DMS114 treated with DMSO at 0.1 percent for 48 hours (cell line): ENCODE measurements around the gene SMYD3.

Source experiments
- DNase-seq: peaks from one replicate; lab custom pipeline; 2025; ENCODE audit not compliant: unreplicated experiment; lab: John Stamatoyannopoulos, UW

The SMYD3 gene

DNA sequence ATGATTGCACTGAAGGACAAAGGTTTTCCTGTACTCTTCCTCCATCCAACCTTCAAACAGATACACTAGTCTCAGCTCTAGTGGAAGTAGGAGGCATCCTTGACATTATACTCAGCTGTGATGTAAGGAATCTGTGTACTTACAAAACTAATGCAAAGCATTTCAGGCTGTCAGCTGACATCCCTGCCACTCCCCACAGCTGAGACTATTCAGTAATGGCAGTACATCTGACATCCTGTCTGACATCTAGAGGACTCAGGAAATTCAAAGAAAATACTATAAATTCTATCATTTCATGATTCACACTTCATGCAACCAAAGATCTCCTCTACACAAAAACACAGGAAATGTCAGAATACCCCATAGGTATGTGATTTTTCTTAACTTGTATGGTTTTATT, 325.8 kb downstream of the SMYD3 start:
- no peak for DNase-seq

DNA sequence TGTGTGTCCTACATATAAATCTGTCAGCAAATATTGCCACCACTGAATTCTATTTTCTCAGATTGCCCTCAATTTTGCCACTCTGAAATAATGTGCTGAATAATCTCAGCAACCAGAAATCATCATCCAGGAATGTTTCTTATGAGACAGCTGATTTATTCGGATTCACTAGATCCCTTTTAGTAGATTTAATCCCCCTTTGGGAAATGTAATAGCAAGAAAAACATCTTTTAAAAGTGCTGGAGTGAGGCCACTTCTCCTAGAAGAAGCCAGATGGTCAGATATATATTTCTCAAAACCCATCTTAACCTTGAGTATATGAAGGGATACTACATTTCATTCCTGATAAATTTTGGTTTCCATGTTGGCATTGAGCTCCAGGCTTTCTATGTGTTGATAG, 327.7 kb downstream of the SMYD3 start:
- DNase-seq: no peak

DNA sequence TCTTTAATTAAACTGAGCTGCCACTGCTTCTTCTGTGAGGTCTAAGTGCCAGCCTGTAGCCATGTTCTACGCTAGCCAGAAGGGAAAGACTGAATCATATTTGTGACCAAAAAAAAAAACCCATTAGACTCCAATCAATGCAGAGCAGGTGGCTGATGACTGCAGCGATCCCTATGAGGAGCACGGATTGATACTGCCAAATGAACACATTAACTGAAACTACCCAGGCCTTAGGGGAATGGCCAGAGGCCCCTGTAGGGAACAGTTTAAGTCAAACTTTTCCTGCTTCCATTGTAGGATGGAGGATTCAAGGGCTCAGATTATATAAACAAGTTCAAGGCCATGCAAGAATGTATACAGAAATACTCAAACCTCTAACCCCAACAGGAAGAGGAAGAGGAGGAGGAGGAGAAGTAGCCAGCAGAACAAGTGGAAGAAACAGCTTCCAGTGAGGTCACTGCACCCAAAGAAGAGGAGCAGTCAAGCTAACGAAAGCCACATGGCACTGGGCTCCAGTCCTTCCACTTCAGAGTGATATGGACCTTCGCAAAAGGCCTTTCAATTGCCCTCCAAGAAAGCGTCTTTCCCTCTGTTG, 328.3 kb downstream of the SMYD3 start:
- no peak for DNase-seq

DNA sequence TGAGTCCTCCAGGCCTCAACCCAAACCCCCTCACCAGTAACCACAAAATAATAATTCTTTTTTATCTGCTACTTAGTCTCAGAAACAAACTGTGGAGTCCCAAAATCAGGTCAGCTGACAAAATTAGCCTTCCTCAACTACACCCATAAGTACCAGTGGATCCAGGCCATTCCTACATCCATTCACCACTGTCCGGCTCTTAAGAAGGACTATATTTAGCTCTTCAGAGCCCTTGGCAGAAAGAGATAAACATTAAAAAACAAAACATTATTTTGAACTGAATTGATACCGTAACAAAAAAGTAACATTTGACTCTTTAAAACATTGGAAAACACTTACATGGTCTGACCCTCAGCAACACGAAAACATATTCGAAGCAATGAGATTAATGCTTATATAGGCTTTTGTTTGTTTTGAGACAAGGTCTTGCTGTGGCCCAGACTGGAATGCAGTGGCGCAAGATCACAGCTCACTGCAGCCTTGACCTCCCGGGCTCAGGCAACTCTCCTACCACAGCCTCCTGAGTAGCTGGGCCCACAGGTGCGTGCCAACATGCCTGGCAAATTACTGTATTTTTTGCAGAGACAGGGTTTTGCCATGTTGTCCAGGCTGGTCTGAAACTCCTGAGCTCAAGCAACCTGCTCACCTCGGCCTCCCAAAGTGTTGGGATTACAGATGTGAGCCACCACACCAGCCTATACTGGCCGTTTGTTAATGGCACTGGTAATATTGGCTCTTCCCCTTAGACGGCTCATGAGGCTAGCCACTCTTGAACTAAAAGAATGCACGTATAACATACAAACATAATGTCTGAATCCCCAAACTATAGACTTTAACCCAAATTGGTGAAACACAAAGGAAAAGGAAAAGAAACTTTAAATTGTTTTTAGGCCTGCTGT, 330.7 kb downstream of the SMYD3 start:
- no peak for DNase-seq

DNA sequence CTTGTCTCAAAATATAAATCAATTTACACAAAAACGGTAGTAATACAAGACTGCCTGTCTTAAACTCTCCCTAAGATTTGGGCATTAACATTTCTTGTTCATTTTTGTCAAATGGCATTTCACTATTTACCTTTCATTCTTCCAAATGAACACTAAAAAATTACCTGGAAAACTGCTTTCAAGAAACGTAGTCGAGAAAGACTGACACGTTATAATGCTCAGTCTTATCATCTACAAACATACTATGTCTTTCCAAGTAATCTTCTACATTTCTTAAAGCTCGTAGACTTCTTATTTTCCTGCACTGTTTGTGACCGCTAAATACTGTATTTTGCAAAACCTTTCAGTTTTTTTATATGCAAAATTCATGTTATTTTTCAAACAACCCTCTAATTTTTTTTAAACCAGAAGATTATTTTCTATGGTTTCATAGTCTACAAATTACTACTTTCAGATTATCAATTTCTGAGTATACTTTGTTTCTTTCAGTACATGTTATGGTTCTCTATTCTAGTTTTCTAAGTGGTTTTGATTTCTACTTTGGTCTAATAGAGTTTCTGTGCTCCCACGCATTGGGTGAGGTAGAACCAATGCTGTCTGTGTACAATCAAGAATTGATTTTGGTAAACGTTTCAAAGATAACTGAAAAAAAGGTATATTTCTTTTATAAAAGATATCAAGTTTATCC, 336.4 kb downstream of the SMYD3 start:
- DNase-seq: no peak

DNA sequence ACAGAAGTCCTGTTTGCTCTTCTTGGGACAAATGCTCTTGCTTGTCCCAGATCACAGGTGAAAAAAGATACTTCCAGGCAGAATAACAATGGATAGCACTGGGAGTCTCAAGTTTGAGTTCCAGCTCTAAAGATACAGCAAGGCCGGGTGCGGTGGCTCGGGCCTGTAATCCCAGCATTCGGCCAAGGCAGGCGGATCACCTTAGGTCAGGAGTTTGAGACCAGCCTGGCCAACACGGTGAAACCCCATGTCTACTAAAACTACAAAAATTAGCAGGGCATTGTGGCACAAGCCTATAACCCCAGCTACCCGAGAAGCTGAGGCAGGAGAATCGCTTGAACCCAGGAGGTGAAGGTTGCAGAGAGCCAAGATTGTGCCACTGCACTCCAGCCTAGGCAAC, 337.6 kb downstream of the SMYD3 start:
- DNase-seq: no peak

DNA sequence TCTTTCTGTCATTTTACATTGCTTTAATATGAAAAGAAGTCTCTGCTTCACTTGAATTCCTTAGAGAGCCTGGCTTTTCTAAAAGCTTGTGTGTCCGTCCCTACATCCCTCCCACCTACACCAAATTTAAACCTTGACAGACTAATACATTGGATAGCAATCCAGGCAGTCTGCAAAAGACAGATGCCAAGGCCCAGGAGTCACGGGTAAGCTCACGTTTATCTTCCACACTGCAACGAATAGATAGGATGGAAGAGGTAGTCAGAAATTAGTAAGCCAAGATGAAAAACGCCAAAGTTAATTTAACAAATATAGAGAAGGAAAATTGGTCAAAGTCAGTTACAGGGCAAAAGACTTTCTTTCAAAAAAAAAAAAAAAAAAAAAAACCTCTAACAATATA, 338.1 kb downstream of the SMYD3 start:
- DNase-seq: no peak

DNA sequence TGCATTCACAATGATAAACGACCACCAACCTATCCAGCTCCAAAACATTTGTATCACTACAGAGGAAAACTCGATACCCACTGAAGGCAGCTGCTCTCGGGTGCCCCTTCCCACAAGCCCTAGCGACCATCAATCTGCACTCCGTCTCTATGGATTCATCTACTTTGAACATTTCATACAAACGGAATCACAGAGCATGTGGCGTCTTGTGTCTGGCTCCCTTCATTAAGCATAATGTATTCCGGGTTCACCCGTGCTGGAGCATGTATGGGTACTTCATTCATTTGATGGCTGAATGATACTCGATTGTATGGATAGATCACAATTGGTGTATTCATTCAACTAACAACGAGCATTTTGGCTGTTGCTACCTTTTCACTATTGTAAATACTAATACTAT, 340.2 kb downstream of the SMYD3 start:
- DNase-seq: no peak

DNA sequence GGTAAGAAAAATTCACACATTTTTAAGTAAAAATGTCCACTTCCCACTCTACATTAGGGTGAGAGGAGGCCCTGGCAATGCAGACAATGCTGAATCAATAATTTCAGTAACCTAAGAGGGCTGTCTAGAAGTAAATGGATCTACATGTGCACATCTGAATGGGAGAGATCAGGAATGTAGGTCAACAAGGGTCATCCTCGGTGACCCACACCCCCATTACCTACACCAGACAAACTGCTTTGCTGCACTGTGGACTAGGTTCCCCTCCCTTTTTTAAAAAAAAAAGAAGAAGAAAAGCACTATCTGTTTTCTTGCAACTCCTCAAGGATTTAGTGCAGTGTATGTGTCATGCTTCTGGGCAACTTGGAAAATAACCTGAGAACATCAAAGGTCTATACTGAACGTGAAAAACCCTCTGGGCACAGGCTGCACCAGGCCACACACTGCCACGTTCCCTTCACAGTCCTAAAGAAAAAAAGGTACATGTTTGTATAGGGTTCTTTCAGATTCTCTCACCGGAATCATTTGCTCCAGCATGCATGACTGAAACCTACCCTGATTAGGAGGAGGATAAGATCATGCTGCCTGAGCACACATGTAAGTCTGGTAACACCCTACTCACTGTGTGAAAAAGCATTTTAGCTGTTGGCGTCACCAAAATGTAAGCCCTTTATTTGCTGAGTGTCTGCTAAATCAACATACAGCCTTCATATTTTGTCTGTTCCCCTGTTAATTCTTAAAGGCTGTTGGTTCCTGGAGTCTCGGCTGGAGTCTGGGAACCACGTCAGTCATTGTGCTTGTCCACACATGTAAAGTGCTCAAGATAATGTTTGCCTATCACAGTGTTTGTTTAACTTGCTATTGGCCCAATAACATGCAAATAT, 341.0 kb downstream of the SMYD3 start:
- DNase-seq: no peak

DNA sequence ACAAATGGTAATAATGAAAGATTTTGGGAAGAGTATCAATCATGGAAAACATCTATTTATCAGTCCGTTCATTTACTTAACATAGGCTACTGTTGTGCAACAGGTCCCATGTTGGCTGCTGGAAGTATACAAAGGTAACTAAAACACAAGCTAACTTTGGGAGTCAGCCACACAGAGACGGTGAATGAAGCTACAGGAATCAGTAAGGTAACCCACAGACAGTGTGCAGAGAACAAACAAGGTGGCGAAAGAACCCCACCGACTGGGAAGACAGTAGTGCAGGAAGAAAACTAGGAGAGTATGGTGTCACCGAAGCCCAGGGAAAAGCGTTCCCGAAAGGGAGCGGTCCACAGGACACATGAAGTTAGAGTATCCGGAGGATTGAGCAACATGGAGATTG, 342.3 kb downstream of the SMYD3 start:
- DNase-seq: no peak

DNA sequence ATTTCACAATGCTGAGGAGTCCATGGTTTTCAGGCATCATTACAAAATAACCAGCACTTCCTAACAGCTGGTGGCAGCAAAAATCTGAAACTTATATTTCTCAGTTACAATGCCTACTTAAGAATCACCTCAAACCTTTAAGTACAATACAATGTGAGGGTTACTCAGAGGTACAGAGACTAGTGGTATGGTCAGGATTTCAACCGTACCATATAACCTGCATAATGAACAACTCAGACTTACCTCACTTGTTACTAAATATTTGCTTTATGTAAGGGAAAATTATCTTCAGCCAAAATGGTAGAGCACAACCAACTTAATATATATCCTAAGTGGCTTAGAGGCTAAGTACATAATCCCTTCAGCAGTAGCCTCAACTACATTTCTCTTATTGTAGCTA, 344.5 kb downstream of the SMYD3 start:
- DNase-seq: no peak

DNA sequence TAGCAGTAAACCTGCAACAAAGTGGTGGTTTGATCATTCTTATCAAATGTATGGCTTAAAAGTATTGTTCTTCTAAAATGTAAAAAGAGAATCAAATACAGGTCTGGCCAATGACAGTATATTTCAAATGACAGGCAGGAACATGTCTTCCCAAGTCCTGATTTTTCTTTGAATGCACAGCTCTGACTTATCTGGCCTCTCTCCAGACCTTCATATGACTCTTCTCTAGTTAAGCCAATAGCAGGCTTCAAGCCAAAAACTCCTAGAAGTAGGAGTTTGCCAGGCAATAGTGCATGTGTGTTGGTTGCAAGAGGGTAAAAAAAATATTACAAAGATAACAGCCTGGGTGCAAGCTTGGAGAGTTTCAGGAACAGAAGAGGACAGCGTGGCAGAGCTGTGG, 345.5 kb downstream of the SMYD3 start:
- DNase-seq: no peak

DNA sequence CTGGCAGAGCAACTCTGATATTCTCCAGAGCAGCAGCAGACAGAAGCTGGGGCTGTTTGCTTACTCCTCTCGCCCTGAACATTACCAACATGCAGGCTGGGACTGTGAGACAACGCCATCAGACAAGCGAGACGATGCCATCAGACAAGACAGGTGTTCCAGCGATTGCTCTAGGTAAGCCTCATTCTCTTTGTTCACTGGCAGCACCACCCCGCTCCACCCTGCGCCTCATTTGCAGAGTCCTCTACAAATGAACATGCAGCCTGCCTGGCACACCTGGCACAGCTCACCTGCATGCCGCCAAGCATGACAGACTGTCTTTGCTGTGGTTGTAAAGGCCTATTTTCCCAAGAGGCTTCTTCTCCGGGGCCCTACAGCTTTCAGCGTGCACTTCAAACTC, 346.2 kb downstream of the SMYD3 start:
- DNase-seq: no peak

DNA sequence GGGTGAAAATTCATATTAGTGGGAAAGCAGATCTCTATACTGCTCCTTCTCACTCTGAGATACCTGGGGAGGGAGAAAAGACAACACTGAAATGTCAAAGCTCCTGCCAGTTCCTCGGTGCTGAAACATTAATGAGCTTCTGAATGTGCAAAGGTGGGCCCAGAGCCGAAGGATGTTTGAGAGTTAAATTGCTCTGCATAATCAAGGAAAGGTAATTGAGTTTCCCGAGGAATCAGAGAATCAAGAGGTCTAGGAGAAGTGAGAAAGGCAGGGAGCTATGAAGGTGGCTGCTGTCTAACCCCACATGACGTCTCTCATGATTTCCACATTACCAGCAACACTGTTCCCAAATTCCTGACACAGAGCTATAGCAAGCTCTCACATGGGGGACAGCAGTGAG, 346.7 kb downstream of the SMYD3 start:
- DNase-seq: no peak

DNA sequence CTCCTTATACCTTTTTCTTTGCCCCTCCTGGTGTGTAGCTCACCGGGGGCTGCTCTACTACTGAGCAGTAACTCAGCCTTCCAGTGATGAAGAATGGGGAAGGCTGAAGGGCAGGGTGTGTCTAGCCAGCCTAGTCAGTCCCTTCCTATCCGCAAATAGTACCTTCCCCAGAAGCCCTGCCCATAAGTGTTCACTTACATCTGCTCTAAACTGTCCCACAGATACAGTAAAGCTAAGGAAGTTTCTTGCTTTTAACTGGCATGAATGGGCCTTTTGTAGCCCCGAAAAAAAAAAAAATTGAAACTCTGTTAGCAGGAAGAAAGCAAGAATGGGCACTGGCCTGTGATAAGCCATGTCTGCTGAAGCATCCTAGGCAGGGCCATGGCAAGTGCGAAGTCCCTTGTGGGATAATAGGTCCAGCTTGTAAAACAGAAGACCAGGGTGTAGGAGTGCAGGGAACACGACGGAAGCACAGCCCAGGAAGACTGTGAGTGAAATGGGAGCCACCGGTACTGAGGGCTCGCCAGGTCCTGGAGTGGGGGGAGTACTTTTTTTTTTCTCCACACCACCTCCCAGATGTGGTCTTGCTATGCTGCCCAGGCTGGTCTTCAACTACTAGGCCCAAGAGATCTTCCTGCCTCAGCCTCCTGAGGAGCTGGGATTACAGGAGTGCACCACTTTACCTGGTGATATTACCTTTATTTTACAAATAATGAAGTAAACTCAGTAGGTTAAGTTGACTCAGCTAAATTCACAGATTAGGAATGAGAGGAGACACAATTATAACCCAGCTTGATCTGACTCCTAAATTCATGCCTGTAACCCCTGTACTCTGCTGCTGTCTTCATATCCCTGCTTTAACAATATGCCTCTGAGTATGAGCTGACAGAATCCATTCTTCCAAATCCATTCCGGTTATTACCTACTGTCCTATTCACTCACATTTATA, 347.5 kb downstream of the SMYD3 start:
- DNase-seq: no peak

DNA sequence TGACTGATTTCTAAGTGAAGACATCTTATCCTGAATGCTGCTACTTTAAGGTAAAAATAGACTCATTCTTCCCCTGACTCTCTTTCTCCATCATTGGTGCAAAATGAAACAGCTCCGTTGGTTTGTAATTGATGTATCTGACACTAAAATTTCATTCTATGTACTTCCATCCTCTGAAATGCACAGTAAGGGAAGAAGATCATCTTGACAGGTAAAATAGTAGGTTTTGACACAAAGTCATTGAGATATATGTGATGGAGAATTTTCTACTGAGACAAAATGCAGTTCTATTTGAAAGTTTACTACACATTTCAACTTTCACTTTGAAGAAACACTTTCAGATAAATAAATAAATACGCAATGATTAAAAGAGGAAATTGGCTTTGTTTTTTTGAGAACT, 348.9 kb downstream of the SMYD3 start:
- no peak for DNase-seq

DNA sequence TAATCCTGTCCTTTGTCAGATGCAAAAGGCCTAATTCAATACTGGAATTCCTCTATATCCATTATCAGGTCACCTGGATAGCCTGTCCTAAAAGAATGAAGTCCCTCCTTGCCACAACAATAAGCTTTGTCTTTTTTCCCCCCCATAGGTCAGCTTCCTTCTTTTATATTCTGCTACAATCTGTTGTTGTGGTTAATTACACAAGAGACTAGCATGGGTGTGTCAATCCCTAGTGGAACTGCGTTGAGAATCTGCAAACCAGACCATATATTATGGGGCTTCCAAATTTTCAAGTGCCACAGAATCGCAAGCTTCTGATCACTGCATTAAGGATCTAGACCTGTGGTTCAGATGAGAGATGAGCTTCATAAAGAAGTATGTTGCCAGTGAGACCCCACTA, 349.6 kb downstream of the SMYD3 start:
- no peak for DNase-seq

DNA sequence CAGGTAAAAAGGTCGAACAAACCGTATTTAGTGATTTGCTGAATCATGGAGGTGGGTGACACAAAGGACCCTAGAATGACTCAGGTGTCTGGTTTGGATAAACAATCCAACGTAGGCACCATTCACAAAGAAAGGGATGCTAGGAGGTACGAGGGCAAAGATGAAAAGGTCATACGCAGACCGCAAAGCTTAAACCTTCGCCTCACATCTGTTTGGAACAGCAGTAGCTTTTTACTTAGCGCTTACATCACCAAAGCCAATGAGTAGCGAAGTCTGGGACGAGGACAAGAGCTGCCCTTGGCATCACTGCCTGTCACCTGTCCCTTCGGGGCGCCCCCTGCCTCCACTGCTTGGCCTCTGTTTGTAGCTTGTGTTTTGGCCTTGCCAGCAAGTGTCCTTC, 350.2 kb downstream of the SMYD3 start:
- no peak for DNase-seq

DNA sequence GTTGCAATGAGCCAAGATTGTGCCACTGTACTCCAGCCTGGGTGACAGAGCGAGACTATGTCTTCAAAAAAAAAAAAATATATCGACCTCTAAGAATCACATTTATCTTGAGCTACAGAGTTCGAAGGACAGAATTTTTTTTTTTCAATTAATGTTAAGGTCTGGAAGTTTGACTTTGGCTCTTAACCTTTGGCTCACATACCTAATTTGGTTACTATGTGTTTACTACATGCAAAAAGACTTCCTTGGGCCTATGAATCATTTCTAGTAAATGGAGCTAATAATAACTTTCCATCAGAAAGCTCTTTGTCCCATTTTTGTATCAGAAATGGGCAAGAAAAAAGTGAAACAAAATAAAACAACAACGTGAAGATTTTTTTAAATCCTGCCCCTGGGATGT, 351.2 kb downstream of the SMYD3 start:
- DNase-seq: no peak

DNA sequence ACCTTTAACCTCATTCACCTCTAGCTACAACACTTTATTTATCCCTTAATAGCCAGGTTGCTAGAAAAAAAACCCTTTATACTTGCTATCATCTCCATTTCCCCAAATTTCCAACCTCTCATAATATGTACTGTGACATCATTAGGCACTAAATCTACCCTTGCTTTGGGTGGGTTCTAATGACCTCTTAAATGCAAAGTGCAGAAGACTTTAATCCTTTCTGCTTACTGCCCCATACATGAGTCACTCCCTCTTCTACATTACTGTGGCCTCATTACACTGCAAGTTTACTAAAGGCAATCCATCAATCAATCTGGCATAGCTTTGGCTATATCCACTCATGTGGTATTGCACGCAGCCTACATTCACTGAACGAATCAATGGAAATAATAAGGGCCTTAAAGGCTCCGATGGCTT, 353.3 kb downstream of the SMYD3 start:
- no peak for DNase-seq
